ENCODE results near the gene RCSD1.

DNA sequence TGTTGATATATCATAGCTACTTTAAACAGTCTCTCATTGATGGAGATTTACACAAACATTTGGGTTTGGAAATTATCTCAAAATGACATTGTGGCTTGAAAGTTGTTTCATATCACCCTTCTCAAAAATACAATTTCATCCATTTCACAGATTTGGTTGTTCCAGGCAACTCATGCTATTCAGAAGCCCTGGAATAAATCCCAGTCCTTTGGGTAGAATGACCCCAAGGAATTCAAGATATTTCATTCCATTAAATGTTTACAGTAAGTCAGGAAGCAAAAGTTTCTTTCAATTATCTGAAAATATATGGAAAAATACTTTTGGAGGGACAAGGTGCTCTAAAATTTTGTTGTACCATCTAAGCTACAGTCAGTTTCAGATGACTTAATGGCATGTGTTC, 118.9 kb downstream of the RCSD1 start:
- no peak for TF ChIP-seq EZH2 (IDR thresholded peaks at IDR 0.05; ENCODE audit: borderline replicate concordance)
- TF ChIP-seq, protein P1, sequence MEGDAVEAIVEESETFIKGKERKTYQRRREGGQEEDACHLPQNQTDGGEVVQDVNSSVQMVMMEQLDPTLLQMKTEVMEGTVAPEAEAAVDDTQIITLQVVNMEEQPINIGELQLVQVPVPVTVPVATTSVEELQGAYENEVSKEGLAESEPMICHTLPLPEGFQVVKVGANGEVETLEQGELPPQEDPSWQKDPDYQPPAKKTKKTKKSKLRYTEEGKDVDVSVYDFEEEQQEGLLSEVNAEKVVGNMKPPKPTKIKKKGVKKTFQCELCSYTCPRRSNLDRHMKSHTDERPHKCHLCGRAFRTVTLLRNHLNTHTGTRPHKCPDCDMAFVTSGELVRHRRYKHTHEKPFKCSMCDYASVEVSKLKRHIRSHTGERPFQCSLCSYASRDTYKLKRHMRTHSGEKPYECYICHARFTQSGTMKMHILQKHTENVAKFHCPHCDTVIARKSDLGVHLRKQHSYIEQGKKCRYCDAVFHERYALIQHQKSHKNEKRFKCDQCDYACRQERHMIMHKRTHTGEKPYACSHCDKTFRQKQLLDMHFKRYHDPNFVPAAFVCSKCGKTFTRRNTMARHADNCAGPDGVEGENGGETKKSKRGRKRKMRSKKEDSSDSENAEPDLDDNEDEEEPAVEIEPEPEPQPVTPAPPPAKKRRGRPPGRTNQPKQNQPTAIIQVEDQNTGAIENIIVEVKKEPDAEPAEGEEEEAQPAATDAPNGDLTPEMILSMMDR (IDR thresholded peaks at IDR 0.05; ENCODE audit: poor library complexity), result no peak
- no peak for TF ChIP-seq EZH2phosphoT487 (IDR thresholded peaks at IDR 0.05; ENCODE audit: low read depth, severe bottlenecking, unreplicated experiment)

Data from hepatocyte (in vitro differentiated cells).